Umbilical cord (tissue), 2 donors: ENCODE measurements around the gene RASGRF1. TPM values are rescaled to one million over a fixed set of nuclear protein-coding genes. Genes with fewer than 3 reads are reported as not detected.
A peak's percentile ranks its signal among the peaks of the same experiment; 100 is the strongest.
"Not testable (repeated sequence)": the region's sequence is repeated elsewhere in the genome, so short reads cannot be mapped to it uniquely, and the experiment has no call there.

Experiments
- DNase-seq: peaks from one replicate; pipeline ENCODE4 v3.0.0-alpha.2; 2015; ENCODE audit warnings: low spot score
- total RNA-seq: library from RNA; depleted of rRNA; stranded (reverse); fragments of >200 nt; gene quantifications from one replicate; pipeline ENCODE4 v1.2.3, GENCODE V29; 2014; ENCODE audit warnings: low replicate concordance; ENCODE audit not compliant: insufficient read depth

RASGRF1 gene
- total RNA-seq, 1 donor from 2014 or later, result 1.7 TPM

DNA sequence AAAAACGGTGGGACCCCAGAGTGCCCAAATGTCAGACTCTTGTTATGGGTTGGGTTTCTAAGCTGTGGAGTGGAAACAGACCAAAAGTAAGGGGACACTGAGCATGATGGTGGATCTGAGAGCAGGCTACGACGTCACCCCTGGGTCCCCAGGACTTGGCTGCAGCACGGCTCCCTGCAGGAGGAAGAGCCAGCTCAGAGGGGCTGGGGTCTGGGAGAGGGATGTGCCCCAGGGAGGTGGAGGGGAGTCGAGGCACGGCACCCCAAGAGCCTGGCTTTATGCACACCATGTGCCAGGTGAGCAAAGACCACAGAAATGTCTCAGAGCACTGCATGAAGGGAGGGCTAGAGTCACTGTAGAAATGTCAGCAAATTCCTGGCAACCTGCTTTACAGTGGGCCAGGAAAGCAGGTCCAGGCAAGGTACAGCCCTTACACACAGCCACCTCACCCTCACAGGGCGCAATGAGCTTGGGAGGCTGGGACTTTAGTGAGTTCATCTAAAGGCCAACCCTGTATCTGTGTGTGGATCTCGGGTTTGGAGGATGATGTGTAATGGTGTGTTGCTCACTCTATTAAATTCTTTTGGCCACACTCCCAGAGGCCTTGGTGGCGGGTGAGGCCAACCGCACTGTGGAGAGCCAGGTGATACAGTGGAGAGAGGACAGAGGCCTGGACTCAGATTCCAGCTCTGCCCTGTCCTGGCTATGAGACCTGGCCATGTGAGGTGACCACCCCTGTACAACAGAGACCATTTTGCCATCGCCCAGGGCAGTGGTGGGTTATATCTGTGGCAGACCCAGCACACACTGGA is 159.8 kb downstream of the RASGRF1 start:
- peak; percentile 82 for DNase-seq

DNA sequence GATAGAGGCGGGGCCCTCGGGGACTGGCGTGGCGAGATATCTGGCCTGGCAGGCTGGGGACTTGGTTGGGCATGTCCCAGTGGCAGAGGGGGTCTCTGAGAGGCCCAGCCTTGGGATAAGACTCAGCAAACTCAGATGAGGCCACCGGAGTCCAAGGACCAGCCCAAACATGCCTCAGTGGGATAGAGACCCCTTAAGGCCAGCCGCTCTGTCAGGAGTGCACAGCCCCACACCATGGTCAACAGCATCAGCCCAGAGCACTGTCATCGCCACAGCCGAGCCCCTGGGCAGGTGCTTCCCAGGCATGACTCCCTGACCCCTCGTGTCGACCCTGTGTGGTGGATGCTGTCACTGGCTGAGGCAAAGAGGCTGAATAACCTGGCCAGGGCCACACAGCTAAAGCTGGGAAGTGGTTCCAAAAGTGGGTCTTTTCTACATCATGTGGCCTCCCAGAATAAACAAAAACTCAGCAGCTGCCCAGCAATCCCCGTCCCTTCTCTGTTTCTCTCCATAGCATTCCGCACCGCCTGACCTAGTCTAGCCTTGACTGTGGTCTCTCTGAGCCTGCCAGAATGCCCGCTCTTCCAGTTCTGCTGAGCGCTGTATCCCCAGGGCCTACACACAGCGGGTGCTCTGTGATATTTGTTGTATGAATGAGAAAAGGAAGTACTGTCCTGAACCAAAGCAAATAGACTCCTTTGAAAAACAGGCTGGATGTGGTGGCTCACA is 160.9 kb downstream of the RASGRF1 start:
- DNase-seq, result no peak

DNA sequence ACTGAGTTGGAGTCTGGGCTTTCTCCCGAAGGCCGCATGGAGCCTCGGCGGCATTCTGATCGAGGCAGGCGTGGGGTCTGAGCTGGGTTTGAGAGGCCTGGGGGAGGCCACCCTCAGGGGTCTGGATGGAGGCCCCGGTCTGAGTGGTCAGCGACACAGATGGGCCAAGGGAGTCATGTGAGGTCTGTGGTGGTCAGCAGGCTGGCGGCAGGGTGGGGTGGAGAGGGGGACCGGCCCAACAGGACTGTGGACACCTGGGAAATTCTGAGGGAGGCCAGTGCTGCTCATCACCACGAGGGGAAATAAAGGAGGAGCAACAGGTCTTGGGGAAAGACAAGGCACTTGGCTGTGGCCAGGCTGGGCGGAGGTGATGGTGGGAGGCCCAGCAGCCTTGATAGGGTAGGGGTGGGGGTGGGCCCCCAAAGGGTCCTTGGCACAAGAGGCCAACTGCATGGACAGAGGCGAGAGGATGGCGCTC is 161.9 kb downstream of the RASGRF1 start:
- no peak for DNase-seq

DNA sequence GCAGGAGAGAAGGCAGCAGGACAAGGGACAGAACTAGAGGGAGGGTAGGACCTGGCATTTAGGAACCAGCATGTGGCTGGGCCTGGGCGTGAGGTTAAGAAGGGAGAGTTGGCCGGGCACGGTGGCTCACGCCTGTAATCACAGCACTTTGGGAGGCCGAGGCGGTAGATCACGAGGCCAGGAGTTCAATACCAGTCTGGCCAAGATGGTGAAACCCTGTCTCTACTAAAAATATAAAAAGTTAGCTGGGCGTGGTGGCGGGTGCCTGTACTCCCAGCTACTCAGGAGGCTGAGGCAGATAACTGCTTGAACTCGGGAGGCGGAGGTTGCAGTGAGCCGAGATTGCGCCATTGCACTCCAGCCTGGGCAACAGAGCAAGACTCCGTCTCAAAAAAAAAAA is 162.4 kb downstream of the RASGRF1 start:
- DNase-seq, result not testable (repeated sequence)

DNA sequence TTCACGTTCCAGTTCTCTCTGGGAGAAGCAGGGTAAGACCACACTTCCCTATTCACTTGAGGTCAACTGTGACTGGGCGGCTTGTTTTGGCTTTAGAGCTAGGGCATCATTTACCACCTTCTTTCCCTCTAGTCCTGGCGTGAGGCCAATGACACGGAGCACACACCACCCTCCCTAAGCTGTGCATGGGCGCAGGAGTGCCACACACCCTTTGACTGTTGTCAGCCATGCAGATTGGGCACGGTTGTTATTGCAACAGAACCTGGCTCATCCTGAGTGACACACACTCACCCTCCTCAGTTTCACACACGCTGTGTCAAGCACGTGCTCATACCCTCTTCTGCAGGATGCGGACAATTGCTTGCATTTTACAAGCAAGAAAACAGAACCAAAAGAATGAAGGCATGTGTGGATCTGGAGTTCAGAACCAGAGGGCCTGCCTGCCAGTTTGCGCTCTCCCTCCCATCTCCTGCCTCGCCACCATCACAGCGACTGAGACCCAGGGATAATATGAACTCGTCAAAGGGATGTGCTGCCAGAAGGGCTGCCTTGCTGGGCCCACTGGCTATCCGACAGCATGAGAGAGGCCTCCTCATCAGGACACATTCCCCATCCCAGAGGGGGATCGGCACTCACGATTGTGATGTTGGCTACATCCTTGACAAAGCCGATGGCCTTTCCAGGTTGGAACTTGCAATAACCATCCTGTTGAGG is 163.3 kb downstream of the RASGRF1 start:
- DNase-seq, result no peak

DNA sequence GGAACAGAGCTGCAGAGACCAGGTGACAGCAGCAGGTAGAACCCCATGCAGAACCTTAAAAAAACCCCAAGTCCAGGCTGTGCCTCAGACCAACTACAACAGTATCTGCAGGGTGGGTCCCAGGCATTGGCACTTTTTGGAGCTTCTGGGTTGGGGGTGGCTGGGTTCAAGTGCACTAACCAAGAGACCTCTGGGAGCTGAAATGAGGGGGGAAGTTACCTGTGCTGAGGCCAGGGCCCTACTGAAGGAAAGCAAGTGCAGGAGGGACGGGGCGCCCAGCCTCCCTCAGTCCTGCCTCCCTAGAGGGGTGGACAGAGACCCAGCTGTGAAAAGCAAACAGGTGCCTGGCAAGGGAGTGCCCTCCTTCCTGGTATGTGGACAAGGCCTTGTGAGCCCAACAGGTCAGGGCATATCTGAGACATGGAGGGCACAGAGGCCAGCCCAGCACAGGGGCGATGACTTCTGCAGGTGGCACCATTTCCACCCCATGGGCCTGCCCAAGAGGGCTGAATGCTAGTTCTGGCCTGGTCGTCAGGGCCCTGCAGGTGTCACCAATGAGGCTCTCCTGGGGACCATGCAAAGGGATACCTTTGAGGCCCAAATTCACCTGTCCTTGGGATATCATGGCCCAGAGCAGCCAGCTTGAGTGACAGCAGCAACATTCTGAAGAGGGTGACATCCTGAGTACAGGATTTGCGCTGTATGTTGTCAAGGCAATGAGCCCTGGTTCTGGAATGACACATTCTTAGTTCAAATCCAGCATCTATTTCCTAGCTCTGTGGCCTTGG is 164.4 kb downstream of the RASGRF1 start:
- DNase-seq, result no peak

DNA sequence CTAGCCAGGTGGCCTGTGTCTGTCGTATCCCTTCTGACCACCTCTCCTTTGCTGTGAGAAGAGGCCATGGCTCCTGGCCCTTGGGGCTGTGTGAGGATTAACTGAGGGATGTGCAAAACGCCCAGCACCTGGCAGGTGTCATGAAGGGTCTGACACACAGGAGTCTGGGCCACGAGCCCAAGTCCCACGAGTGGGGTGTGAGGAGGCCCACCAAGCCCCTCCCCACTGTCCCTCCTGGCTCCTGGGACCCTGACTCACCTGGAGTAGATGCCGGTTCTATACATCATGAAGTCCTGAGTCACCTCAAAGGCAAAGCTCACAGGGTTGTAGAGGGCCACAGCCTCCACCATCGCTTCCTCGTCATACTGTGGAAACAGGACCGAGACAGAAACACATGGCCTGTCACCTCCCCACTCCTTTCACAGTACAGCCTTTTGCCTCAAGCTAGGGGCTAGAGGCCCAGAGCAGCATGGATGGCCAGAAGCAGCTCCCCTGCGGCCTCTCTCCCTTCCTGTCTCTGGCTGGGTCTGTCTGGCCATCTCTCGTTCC is 165.4 kb downstream of the RASGRF1 start:
- DNase-seq, result no peak

DNA sequence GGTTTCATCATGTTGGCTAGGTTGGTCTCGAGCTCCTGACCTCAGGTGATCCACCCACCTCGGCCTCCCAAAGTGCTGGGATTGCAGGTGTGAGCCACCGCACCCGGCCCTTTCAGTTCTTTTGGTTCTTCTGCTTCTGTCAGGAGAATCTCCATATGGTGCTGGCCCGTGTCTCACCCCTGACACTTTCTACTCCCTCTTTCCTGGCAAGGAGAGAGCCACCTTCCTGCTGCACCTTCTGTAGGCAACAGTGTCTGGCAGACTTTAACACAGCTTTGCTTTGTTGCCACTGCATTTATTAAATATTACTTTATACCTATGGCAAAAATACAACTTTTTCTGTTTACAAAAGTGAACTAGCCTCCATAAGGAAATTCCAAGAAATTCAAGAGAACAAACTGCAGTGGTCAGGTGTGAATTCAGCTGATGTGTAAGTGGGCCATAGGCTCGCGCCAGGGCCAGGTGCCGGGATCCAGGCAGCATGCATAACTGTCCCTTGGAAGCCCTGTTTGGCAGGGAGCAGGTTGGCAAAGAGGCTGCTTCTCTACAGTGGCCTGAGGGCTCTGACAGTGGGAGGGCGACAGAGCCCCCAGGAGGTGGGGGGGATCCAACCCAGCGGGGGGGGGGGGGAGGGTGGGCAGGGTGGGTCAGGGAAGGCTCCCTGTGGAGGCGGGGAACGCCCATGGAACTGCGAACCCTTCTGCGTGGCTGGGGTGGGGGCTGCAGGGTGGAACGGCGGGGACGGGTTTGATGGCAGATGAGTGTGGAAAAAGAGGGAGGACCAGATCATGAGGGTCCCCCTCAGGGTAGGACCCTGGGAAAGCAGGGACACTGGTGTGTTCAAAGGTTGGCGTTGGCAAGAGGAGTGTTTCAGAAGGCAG is 166.9 kb downstream of the RASGRF1 start:
- DNase-seq, result no peak

DNA sequence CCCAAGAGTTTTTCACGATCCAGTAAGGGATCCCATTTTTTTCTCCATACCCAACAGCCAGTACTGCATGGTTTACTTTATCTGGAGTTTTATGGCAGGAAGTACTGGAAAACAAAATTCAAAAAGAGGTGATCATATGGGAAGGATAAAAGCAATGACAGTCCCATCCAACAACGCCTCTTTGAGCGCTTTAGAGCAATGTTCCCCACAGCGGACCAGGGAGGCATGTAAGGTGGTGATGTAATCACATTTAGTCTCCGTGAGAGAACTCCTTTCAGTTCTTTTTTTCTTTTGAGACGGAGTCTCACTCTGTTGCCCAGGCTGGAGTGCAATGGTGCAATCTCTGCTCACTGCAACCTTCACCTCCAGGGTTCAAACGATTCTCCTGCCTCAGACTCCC is 167.6 kb downstream of the RASGRF1 start:
- no peak for DNase-seq

DNA sequence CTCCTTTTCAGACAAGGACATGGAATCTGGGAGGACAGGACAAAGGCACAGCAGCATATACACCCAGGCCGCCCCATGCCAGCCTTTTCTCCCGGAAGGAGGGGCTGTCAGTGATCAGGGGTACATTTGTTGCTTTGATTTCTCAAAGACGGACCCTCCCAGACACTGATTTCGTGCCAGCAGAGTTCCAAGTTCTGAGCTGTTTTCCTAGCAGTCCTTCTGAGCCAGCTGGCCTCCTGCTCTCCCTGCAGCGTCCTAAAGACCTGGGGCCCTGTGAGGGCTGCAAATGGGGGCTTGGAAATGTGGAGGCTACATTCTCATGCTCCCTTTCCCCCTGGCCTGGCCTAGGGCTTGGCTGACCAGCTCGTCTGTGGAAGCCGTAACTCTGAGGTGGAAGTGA is 168.1 kb downstream of the RASGRF1 start:
- no peak for DNase-seq

DNA sequence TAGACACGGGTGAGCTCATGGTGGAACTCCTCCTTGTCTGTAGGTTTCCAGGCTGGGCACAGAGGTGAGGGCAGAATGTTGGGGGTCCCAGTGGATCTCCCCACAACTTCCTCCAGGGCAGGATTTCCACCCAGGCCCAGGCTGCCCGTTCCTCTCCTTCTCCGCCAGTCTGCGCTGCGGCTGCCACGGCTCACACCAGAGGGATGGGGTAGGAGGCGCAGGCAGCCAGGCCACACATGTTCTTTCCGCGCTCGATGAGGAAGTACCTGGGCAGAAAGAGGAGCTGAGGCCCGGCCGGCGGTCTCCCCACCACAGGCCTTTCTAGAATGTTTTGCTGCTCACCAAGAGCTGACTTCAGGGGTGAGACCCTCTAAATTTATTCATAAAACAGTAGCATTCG is 168.6 kb downstream of the RASGRF1 start:
- DNase-seq, result no peak

DNA sequence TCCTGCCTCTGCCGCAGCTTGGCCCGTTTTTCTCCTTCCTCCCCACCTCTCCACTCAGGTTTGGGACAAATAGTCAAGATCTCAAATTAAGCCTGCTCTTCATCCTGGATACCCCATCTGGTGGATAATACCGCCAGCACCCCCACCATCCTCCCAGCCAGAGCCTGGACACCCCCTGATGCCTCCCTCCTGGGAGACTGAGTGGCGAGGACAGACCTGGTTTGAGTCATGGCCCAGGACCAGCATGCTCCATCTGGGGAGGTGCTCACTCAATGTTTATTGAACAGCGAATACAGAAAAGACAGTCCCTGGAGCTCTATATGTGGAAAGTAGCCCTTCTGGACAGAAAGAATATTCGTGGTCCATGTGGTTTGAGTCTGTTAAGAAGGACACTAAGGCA is 169.1 kb downstream of the RASGRF1 start:
- no peak for DNase-seq

DNA sequence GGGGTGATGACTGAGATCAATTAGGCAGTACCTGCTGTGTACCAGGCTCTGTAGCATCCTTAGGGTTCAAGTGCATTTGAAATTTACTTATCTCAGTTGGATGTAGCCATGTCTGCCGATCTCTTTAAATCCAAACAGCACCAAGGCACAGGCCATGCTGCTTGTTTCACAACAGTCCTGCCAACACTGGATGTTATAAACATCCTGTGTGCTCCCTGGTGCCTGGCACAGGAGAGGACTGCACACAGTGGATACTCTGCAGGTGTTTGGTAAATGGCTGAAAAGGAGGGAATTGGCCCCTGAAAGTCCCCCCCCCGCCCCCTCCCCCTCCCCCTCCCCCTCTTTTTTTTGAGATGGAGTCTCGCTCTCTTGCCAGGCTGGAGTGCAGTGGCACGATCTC is 172.7 kb downstream of the RASGRF1 start:
- no peak for DNase-seq

DNA sequence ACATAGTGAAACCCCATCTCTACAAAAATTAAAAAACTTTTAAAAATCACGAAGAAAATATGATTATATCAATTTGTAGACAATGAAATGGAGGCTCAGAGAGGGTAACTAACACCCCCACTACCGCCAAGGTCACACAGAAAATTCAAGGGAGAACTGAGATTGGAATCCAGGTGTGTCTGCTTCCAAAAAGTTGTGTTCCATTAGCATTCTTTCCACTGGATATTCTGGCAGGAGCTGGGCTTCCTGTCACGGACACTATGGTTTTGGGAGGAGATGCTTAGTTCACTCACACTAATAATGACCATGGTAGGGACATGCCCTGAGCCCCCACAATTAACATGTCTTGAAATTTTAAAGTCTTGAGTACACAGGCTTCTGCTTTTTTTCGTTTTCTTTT is 174.5 kb downstream of the RASGRF1 start:
- DNase-seq, result no peak

DNA sequence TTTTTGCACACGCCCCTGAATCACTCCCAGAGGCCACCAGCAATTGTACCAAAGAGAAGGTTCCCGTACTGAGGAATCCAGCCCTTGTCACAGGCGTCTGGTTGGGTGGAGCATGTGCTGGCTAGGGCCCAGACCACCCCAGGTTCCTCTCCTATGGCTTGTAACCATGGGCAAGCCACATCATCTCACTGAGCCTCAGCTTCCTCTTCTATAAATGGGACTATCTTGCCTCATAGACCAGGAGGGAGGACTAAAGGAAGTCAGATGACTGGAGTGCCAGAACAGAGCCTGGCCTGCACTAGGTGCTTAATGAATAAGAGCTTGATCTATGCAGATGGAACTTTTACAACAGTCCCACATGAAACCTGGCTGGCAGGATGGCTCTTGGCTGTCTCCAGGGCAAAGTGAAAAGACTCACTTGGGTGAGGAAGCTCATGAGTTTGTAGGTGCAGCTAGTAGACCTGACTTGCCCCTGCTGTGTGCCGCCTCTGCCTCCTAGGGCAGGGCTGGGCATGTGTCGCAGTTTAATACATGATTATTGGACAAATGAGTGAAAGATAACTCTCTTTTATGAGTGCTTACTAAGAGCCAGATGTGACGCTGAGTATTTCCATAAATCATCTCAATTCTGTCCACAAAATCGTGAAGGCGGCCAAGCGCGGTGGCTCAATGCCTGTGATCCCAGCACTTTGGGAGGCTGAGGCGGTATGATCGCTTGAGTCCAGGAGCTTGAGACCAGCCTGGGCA is 175.1 kb downstream of the RASGRF1 start:
- DNase-seq, result peak; percentile 44

DNA sequence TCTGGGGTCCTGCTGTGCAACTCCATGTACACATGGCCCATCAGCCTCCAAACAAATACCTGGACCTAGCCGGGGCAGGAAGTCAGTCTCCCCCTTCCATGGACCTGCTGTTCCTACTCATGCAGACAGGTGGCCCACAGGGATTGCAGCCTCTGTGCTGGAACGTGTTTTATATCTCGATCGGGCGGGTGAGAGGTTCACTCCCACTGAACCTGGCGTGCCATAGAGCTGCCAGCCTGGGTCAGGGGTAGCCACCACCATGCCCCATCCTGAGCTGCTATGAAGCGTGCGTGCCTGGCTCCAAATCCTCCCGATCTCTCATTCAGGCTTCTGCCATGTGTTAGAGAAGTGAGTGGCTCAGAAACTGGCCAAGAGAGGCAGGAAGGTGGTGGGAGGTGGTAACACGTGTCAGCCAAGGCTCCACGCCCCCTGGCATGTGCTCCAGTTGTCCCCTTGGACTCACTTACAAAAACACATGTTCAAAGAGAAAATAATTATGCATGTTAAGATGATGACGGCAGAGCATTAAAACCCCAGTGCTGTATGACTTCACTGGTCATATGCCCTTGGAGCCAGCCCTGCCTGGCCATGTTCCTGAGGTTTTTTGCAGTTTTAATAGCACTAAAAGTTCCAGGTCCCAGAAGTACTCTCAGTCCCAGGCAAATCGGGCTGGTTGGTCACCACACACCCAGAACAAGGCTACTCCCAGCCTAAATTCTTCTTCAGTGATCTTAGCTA is 176.4 kb downstream of the RASGRF1 start:
- no peak for DNase-seq

DNA sequence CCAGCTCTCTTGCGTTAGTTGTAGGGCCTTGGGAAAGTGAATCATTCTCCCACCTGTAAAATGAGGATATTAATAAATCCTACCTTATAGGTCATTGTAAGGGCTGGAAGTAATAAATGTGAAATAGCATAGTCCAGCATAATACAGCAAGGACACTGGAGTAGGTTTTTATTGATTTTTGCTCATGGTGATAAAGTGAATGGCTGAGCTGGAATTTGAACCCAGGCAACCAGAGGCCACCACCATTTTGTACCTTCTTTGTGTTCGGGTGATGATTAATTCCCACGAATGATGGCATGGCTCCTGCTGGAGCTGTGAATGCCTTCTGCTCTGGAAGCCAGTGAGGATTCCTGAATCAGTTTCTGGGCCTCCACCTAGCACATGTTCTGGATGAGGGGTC is 177.6 kb downstream of the RASGRF1 start:
- DNase-seq, result no peak

DNA sequence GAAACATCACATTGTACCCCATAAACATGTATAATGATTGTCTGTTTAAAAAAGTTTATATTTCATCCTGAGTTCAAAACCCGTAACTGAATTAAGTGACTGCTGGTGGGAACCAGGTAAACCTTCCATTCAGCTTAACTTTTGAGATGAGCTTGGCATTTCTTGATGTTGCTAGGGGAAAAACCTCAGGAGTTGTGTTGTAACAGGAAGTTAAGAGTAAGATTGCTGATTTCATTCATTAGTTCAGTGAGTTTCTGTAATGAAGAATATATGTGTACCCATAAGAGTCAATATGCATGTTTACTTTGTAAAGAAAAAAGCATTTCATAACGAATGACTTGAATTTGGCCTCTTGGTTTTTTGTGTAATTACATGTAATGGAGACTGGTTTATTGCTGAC is 178.3 kb downstream of the RASGRF1 start:
- no peak for DNase-seq

DNA sequence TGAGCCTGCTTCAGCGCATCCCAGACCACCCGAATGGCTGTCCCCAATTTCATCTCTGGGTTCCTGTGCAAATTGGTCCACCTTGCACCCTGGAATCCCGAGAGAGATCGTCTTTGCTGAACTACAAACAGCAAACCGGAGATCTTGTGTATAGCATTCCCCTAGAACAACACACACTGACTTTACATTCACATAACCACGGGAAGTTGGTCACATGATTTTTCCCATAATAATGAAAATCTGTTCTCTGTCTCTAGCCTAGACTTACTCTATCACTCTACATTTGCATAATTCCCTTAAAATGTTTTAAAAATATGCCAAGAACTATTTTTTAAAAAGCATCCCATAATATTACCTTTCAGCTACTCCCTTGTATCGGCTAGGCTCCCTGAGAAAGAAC is 180.3 kb downstream of the RASGRF1 start:
- DNase-seq, result no peak
